Pancreas (tissue), 10 donors: ENCODE data around the gene GARIN1A. TPM values are rescaled to one million over a fixed set of nuclear protein-coding genes. Genes with fewer than 3 reads are reported as not detected.

ENCODE experiments used
- ATAC-seq, 4 donors: fragments of 200-7000 bp; cut with Tn5 transposase; one replicate each; pipeline versions ENCODE4 v1.8.0 to v1.9.1; 2020; ENCODE audit warnings: mild to moderate bottlenecking in 4 of 4, moderate library complexity in 4 of 4
- DNase-seq, 6 donors: peaks; one replicate each; pipeline ENCODE4 v3.0.0-alpha.2; 2020
- FAIRE-seq: peaks from 2 replicates; lab custom pipeline; 2012; peaks lifted over from hg19 to GRCh38; lab: Jason Lieb, UNC
- H3K27ac ChIP-seq, 4 donors: fragments of 200-600 bp; sonication (generic); 1 replicate in 3 of 4; 2 replicates in 1 of 4; pipeline versions ENCODE4 v1.5.0 to v1.8.0; 2020
- H3K27me3 ChIP-seq, 4 donors: fragments of 200-600 bp; one replicate each; pipeline ENCODE4 v1.8.0; 2021
- H3K36me3 ChIP-seq, 3 donors: fragments of 200-600 bp; sonication (generic) in 1 of 3; one replicate each; pipeline versions ENCODE4 v1.5.0 to v1.8.0; 2020 to 2021
- H3K4me1 ChIP-seq, 3 donors: fragments of 200-600 bp; one replicate each; pipeline ENCODE4 v1.8.0; 2021
- H3K4me3 ChIP-seq, 4 donors: fragments of 200-600 bp; sonication (generic) in 2 of 4; one replicate each; pipeline versions ENCODE4 v1.5.0 to v1.8.0; 2020 to 2021
- H3K9me3 ChIP-seq, 4 donors: fragments of 200-600 bp; one replicate each; pipeline ENCODE4 v1.8.0; 2021
- CTCF ChIP-seq, 4 donors: fragments of 200-600 bp; sonication (generic) in 3 of 4; IDR thresholded peaks; one replicate each; pipeline versions ENCODE4 v1.5.0 to v1.8.0; 2021; ENCODE audit warnings: antibody characterized with exemption in 4 of 4
- WGBS, 2 donors: extraction: QIAGEN DNeasy Blood & Tissue Kit; methylation state at CpG; one replicate each; pipeline ENCODE4 v1.1.7; 2013; 5-methylcytosine and 5-hydroxymethylcytosine counted together
- intact Hi-C, 3 donors: fragments of 100-400 bp; cut with DNase I; formaldehyde crosslinking; loops; one replicate each; pipeline versions ENCODE4 v1.11.1 to v1.14.2; 2022
- polyA plus RNA-seq, 2 donors: library from polyadenylated mRNA; stranded (reverse); fragments of 200-250 nt; gene quantifications; one replicate each; pipeline ENCODE4 v1.2.3, GENCODE V29; 2013
- total RNA-seq, 6 donors: library from RNA; stranded (reverse); fragmentation: NEBNext Ultra II Directional in 4 of 6; extraction: Animal tissue kit (Norgen Biotek cat#: 25700) in 4 of 6; gene quantifications; one replicate each; pipeline versions ENCODE4 v1.2.1 to v1.2.4, GENCODE V29; 2021 to 2023
- donor health status: healthy with polysubstance abuse.
- donor health status: DM: no; HTN: no; CAD: no; lungs with moderate emphysema.
- donor health status: DM: no; HTN: no; CAD: no.
- donor health status: control.
- donor health status: control.
- donor health status: Bipolar disorder and iron deficiency.
- donor health status: DM: yes; HTN: yes; CAD: no.
- donor health status: DM: no; HTN: no; CAD: no.
- donor health status: DM: no; HTN: no; CAD: no.
- donor health status: DM: yes; HTN: yes; CAD: no.

Gene GARIN1A
- total and polyA plus RNA-seq, 8 donors = 1.1 to 5.7 (median 1.4) TPM

- Histone ChIP-seq H3K27me3 (peaks cover 0 to 16% (median 2%) of the 10 kb centered on the region in 4 donors), H3K27ac (no peak overlapping the region), H3K4me3 (peak overlapping the region in 3 of 4 donors; percentile 2 to 29 (median 2)), H3K4me1 (peaks cover 0 to 3% (median 0%) of the 10 kb centered on the region in 3 donors), H3K9me3 (no peaks in the 10 kb centered on the region), H3K36me3 (no peaks in the 10 kb centered on the region)
- 4 to 7% methylated on average over 36 to 37 of the region's 37 CpGs for WGBS, 2 donors
- intact Hi-C loops = no loop called here
- peak in 3 of 4 donors; percentile 62 to 75 (median 72) for ATAC-seq
- peak in 3 of 6 donors; percentile 17 to 63 (median 26) for DNase-seq
- FAIRE-seq = no peak
- TF ChIP-seq CTCF (IDR thresholded peaks at IDR 0.05) = no peak
Observed at GRCh38 chr7:128697302-128697905, 25.3 kb downstream of the GARIN1A start.

- Histone ChIP-seq H3K4me3 (no peak overlapping the region), H3K36me3 (no peaks in the 10 kb centered on the region), H3K9me3 (no peaks in the 10 kb centered on the region), H3K4me1 (peaks cover 0 to 3% (median 0%) of the 10 kb centered on the region in 3 donors), H3K27ac (no peak overlapping the region), H3K27me3 (peaks cover 0 to 16% (median 2%) of the 10 kb centered on the region in 4 donors)
- no peak for ATAC-seq
- TF ChIP-seq CTCF (IDR thresholded peaks at IDR 0.05) = no peak
- intact Hi-C loops = no loop called here
- WGBS, 2 donors = 64 to 66% methylated on average over 3 of the region's 3 CpGs
- no peak for DNase-seq
- no peak for FAIRE-seq
Observed at GRCh38 chr7:128699196-128699712, 27.2 kb downstream of the GARIN1A start.

GRCh38 chr7:128699895-128700294, 27.8 kb downstream of the GARIN1A start:
- no peak for FAIRE-seq
- intact Hi-C loops = no loop called here
- TF ChIP-seq CTCF (IDR thresholded peaks at IDR 0.05) = no peak
- no peak overlapping the region for H3K4me3 ChIP-seq
- no peaks in the 10 kb centered on the region for H3K36me3 ChIP-seq
- H3K27me3 ChIP-seq = peaks cover 0 to 16% (median 2%) of the 10 kb centered on the region in 4 donors
- H3K4me1 ChIP-seq = peaks cover 0 to 3% (median 0%) of the 10 kb centered on the region in 3 donors
- DNase-seq = no peak
- no peak for ATAC-seq
- WGBS, 2 donors = 47 to 52% methylated on average over 1 of the region's 1 CpG
- no peak overlapping the region for H3K27ac ChIP-seq
- H3K9me3 ChIP-seq = no peaks in the 10 kb centered on the region

- 59 to 69% methylated on average over 6 of the region's 6 CpGs for WGBS, 2 donors
- no peak for DNase-seq
- H3K27ac ChIP-seq = no peak overlapping the region
- no peak for FAIRE-seq
- TF ChIP-seq CTCF (IDR thresholded peaks at IDR 0.05) = no peak
- peaks cover 0 to 16% (median 2%) of the 10 kb centered on the region in 4 donors for H3K27me3 ChIP-seq
- H3K4me1 ChIP-seq = peaks cover 0 to 3% (median 0%) of the 10 kb centered on the region in 3 donors
- no peak for ATAC-seq
- no peaks in the 10 kb centered on the region for H3K36me3 ChIP-seq
- no peaks in the 10 kb centered on the region for H3K9me3 ChIP-seq
- intact Hi-C loops = no loop called here
- no peak overlapping the region for H3K4me3 ChIP-seq
Observed at GRCh38 chr7:128701062-128701785, 29.1 kb downstream of the GARIN1A start.
